PFSK-1 (cell line): ENCODE measurements around the gene POLR2J.

Experiments used
- FOXP2 ChIP-seq: optimal IDR thresholded peaks from 2 replicates; pipeline ENCODE3; 2011; ENCODE audit warnings: borderline replicate concordance, control low read depth, inconsistent platforms; ENCODE audit not compliant: insufficient read depth; ENCODE audit errors: extremely low read length, extremely low read depth
- POLR2AphosphoS5 ChIP-seq: IDR thresholded peaks from 2 replicates; pipeline ENCODE4 v1.6.1; 2012; ENCODE audit warnings: low read depth, mild to moderate bottlenecking, control low read depth, low read length, moderate library complexity
- REST ChIP-seq, 2 experiments: IDR thresholded peaks; 2 replicates each; pipeline versions ENCODE4 v1.6.1 to v1.8.0; 2011 to 2012; ENCODE audit warnings: low read depth in 2 of 2, low read length in 2 of 2, control low read depth in 1 of 2, inconsistent platforms in 1 of 2, mild to moderate bottlenecking in 1 of 2, moderate library complexity in 1 of 2; ENCODE audit not compliant: insufficient read depth in 1 of 2
- SIN3A ChIP-seq: IDR thresholded peaks from 2 replicates; pipeline ENCODE4 v1.6.1; 2012; ENCODE audit warnings: mild to moderate bottlenecking, low read length, moderate library complexity, borderline replicate concordance; ENCODE audit not compliant: insufficient read depth
- TAF1 ChIP-seq: IDR thresholded peaks from 2 replicates; pipeline ENCODE4 v1.6.1; 2012; ENCODE audit warnings: low read length, control low read depth, borderline replicate concordance; ENCODE audit not compliant: insufficient read depth

GRCh38 chr7:102445674-102446071, 33.0 kb downstream of the POLR2J start:
- TF ChIP-seq POLR2AphosphoS5 (no peak), FOXP2 (no peak), REST (IDR thresholded peaks at IDR 0.05; ENCODE audit: insufficient read depth in 1 of 2, low read depth in 2 of 2, low read length in 2 of 2) (no peak), SIN3A (no peak), TAF1 (no peak)
